Measurements from ENCODE around the gene IL21R.
"Not testable (repeated sequence)": the region's sequence is repeated elsewhere in the genome, so short reads cannot be mapped to it uniquely, and the experiment has no call there.

IL21R gene

GRCh38 chr16:27402964-27403600, 1.1 kb downstream of the IL21R start:
- DNase-seq = peak in 3 of 6 experiments; percentile 17 to 45 (median 42)

- no peak for DNase-seq
Measured at GRCh38 chr16:27403601-27403992, 1.6 kb downstream of the IL21R start.

- peak in 1 of 6 experiments; percentile 20 for DNase-seq
Measured at GRCh38 chr16:27404163-27404823, 2.3 kb downstream of the IL21R start.

- DNase-seq = peak in 5 of 6 experiments; percentile 22 to 45 (median 33)
Measured at GRCh38 chr16:27405546-27406451, 3.8 kb downstream of the IL21R start.

GRCh38 chr16:27406511-27407128, 4.6 kb downstream of the IL21R start:
- DNase-seq = peak in 1 of 6 experiments; percentile 38

GRCh38 chr16:27407133-27407532, 5.2 kb downstream of the IL21R start:
- DNase-seq = peak in 3 of 6 experiments; percentile 34 to 54 (median 49)

GRCh38 chr16:27408012-27408601, 6.1 kb downstream of the IL21R start:
- DNase-seq = no peak

- no peak for DNase-seq
Measured at GRCh38 chr16:27408602-27409031, 6.6 kb downstream of the IL21R start.

- not testable (repeated sequence) for DNase-seq
Measured at GRCh38 chr16:27409958-27410357, 8.0 kb downstream of the IL21R start.

GRCh38 chr16:27410761-27411160, 8.8 kb downstream of the IL21R start:
- no peak for DNase-seq

GRCh38 chr16:27413956-27414355, 12.0 kb downstream of the IL21R start:
- no peak for DNase-seq

- DNase-seq = no peak
Measured at GRCh38 chr16:27414788-27415431, 12.9 kb downstream of the IL21R start.

GRCh38 chr16:27417047-27417671, 15.2 kb downstream of the IL21R start:
- DNase-seq = no peak

GRCh38 chr16:27421961-27422740, 20.2 kb downstream of the IL21R start:
- DNase-seq = peak in 2 of 6 experiments; percentile 14 to 29

- no peak for DNase-seq
Measured at GRCh38 chr16:27424772-27425498, 23.0 kb downstream of the IL21R start.

GRCh38 chr16:27425961-27426360, 24.0 kb downstream of the IL21R start:
- no peak for DNase-seq

GRCh38 chr16:27426423-27427408, 24.7 kb downstream of the IL21R start:
- DNase-seq = peak; percentile 21 to 42 (median 26)

GRCh38 chr16:27427538-27427937, 25.6 kb downstream of the IL21R start:
- DNase-seq = no peak
